Smooth muscle cell (in vitro differentiated cells): ENCODE data around the gene PLEKHA6. TPM values are rescaled to one million over a fixed set of nuclear protein-coding genes. Genes with fewer than 3 reads are reported as not detected.

ENCODE experiments used
- DNase-seq: peaks from one replicate; lab custom pipeline; 2025; ENCODE audit not compliant: unreplicated experiment; lab: John Stamatoyannopoulos, UW
- H2AFZ ChIP-seq: fragments of 200-600 bp; sonication (generic); 2 replicates; pipeline ENCODE4 v1.6.0; 2016; ENCODE audit warnings: antibody characterized with exemption, low read depth, mild to moderate bottlenecking
- H3F3A ChIP-seq: fragments of 200-600 bp; sonication (generic); 2 replicates; pipeline ENCODE4 v1.6.0; 2017; ENCODE audit warnings: antibody characterized with exemption, low read depth
- H3K27ac ChIP-seq: fragments of 200-600 bp; sonication (generic); 2 replicates; pipeline ENCODE4 v1.5.1; 2016; ENCODE audit warnings: low read depth, mild to moderate bottlenecking
- H3K27me3 ChIP-seq: fragments of 200-600 bp; sonication (generic); 2 replicates; pipeline ENCODE4 v1.6.1; 2016; ENCODE audit warnings: low read depth, mild to moderate bottlenecking
- H3K36me3 ChIP-seq: fragments of 200-600 bp; sonication (generic); 2 replicates; pipeline ENCODE4 v1.5.1; 2016; ENCODE audit warnings: low read depth
- H3K4me1 ChIP-seq: fragments of 200-600 bp; sonication (generic); 2 replicates; pipeline ENCODE4 v1.5.1; 2016; ENCODE audit warnings: low read depth
- H3K4me2 ChIP-seq: fragments of 200-600 bp; sonication (generic); 2 replicates; pipeline ENCODE4 v1.6.0; 2016; ENCODE audit warnings: mild to moderate bottlenecking
- H3K4me3 ChIP-seq: fragments of 200-600 bp; sonication (generic); 2 replicates; pipeline ENCODE4 v1.5.1; 2016; ENCODE audit warnings: mild to moderate bottlenecking
- H3K79me2 ChIP-seq: fragments of 200-600 bp; sonication (generic); 2 replicates; pipeline ENCODE4 v1.6.0; 2016; ENCODE audit warnings: low read depth, mild to moderate bottlenecking
- H3K9ac ChIP-seq: fragments of 200-600 bp; sonication (generic); 2 replicates; pipeline ENCODE4 v1.6.0; 2016; ENCODE audit warnings: low read depth
- H3K9me3 ChIP-seq: fragments of 200-600 bp; sonication (generic); replicated peaks from 2 replicates; pipeline ENCODE4 v1.5.1; 2016; ENCODE audit warnings: low read depth
- H4K20me1 ChIP-seq: fragments of 200-600 bp; sonication (generic); 2 replicates; pipeline ENCODE4 v1.6.0; 2016; ENCODE audit warnings: low read depth
- WGBS: methylation state at CpG from one replicate; pipeline ENCODE4 v1.1.7; 2016; ENCODE audit warnings: low lambda C conversion rate; 5-methylcytosine and 5-hydroxymethylcytosine counted together
- polyA plus RNA-seq: library from polyadenylated mRNA; unstranded; fragments of >200 nt; fragmentation: Nextera tagmentation; extraction: Ambion mirVana; gene quantifications from 2 replicates; pipeline ENCODE4 v1.2.1, GENCODE V29; 2016
- total RNA-seq: library from RNA; depleted of rRNA; stranded (reverse); fragments of >200 nt; gene quantifications from 2 replicates; pipeline ENCODE4 v1.2.3, GENCODE V29; 2014
- TF ChIP-seq, protein P1 (sequence below): fragments of 200-600 bp; sonication (generic); IDR thresholded peaks from 2 replicates; pipeline ENCODE4 v1.5.1; 2017; ENCODE audit warnings: borderline replicate concordance, mild to moderate bottlenecking, antibody characterized with exemption; ENCODE audit not compliant: insufficient read depth, poor library complexity, severe bottlenecking

The PLEKHA6 gene
- total and polyA plus RNA-seq, 2 experiments from 2014 or later = 0.45 to 0.85 TPM

DNA sequence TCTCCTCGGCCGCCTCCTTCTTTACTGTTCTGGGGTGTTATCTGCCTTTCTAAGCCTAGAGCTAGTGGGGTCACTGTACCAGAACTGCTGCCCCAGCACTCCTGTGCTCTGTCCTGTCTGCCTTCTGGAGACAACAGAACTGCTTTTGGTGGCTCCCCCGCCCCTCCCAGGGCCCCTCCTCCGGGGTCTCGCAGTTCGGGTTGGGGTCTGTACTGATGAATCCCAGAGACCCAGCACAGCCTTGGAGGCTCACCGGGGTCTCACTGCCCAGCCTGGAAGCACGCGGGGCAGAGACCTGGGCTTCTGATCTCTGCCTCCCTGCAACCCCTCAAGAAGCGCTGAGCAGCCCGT, 3.2 kb upstream of the PLEKHA6 start:
- no peaks in the 10 kb centered on the region for H3K79me2 ChIP-seq

DNA sequence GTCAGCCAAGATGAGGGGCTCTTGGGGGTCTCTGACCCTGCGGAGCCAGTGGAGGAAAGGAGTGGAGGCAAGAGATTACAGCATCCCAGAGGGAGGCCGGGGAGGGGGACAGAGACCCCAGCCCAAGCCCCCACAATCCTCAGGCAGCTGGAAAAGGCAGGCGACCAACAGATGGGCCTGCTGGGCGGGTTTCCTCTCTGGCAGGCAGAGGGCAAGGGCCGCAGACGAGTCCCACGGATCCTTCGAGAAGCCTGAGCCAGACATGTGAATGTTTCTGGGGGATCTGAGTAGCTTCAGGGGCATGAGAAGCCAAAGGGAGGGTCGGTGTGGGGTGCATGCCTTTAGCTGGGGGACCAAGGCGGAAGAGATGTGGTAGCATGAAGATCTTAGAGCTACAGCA, 2.1 kb upstream of the PLEKHA6 start:
- Histone ChIP-seq H3K27ac (no peak overlapping the region), H3K4me2 (no peak overlapping the region), H3K9me3 (no peaks in the 10 kb centered on the region), H3K79me2 (no peaks in the 10 kb centered on the region), H3K9ac (no peak overlapping the region), H2AFZ (no peak overlapping the region), H3K4me3 (no peak overlapping the region), H3K36me3 (no peaks in the 10 kb centered on the region), H3F3A (no peaks in the 10 kb centered on the region), H3K27me3 (peaks cover 6% of the 10 kb centered on the region), H4K20me1 (no peaks in the 10 kb centered on the region), H3K4me1 (peaks cover 22% of the 10 kb centered on the region)
- no peak for DNase-seq
- TF ChIP-seq, protein P1, sequence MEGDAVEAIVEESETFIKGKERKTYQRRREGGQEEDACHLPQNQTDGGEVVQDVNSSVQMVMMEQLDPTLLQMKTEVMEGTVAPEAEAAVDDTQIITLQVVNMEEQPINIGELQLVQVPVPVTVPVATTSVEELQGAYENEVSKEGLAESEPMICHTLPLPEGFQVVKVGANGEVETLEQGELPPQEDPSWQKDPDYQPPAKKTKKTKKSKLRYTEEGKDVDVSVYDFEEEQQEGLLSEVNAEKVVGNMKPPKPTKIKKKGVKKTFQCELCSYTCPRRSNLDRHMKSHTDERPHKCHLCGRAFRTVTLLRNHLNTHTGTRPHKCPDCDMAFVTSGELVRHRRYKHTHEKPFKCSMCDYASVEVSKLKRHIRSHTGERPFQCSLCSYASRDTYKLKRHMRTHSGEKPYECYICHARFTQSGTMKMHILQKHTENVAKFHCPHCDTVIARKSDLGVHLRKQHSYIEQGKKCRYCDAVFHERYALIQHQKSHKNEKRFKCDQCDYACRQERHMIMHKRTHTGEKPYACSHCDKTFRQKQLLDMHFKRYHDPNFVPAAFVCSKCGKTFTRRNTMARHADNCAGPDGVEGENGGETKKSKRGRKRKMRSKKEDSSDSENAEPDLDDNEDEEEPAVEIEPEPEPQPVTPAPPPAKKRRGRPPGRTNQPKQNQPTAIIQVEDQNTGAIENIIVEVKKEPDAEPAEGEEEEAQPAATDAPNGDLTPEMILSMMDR = no peak
- WGBS = 95% methylated on average over 10 of the region's 10 CpGs

More for the DNA sequence above, 3.2 kb upstream of the PLEKHA6 start:
- Histone ChIP-seq H3K4me2 (peak overlapping the region; percentile 89), H3K9me3 (no peaks in the 10 kb centered on the region), H3K27ac (no peak overlapping the region), H4K20me1 (no peaks in the 10 kb centered on the region), H3K4me3 (peak overlapping the region; percentile 56), H2AFZ (peak overlapping the region; percentile 91), H3K27me3 (peaks cover 6% of the 10 kb centered on the region), H3K9ac (peak overlapping the region; percentile 43), H3K4me1 (peaks cover 17% of the 10 kb centered on the region), H3F3A (no peaks in the 10 kb centered on the region), H3K36me3 (no peaks in the 10 kb centered on the region)
- no peak for DNase-seq
- TF ChIP-seq, protein P1 = no peak
- WGBS = 59% methylated on average over 11 of the region's 11 CpGs

DNA sequence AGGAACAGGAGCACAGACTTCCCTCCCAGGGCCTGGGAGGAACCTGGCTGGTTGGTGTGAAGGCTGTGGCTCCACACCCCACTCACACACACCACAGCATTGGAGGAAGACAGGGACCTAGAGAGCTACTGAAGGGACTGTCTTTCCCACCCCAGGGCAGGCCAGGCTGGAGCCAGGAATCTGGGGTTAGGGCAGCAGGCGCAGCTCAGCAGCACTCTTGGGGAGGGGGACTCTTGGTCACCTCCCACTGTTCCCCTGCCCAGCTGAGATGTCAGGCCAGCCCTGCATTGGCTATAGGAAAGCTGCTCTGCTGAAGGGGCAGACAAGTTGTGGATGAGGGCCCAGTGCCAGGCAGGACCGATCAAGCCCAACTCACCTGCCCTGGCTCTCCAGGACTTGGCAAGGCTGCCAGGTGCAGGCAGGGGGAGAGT, 1.6 kb upstream of the PLEKHA6 start:
- Histone ChIP-seq H3K27me3 (peaks cover 6% of the 10 kb centered on the region), H3F3A (no peaks in the 10 kb centered on the region), H3K79me2 (no peaks in the 10 kb centered on the region), H3K4me3 (no peak overlapping the region), H3K9ac (no peak overlapping the region), H3K4me1 (peaks cover 22% of the 10 kb centered on the region), H3K27ac (no peak overlapping the region), H4K20me1 (no peaks in the 10 kb centered on the region), H3K36me3 (no peaks in the 10 kb centered on the region), H3K9me3 (no peaks in the 10 kb centered on the region), H2AFZ (no peak overlapping the region), H3K4me2 (no peak overlapping the region)
- TF ChIP-seq, protein P1 = no peak
- no peak for DNase-seq
- WGBS = 94% methylated on average over 2 of the region's 2 CpGs

DNA sequence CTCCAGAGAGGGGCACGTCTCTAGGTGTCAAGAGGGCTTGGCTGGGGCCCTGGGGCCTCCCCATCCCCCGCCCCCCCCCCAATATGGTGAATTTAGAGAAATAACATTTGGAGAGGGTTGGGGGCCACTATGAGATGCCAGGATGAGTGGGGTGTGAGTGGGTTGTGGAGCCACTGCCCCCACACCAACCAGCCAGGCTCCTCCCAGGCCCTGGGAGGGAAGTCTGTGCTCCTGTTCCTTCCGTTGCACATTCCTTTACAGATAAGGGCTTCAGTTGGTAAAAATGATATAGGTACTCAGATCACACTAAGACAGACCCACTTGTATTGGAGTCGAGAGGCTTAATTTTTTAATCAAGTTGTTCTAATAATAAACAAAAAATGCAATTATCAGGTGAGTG, 585 bp upstream of the PLEKHA6 start:
- DNase-seq = no peak
- H3K36me3 ChIP-seq = no peaks in the 10 kb centered on the region
- H3K4me2 ChIP-seq = no peak overlapping the region
- WGBS = 60% methylated on average over 4 of the region's 4 CpGs
- H3K9ac ChIP-seq = no peak overlapping the region
- H3K27me3 ChIP-seq = peaks cover 3% of the 10 kb centered on the region
- H3F3A ChIP-seq = no peaks in the 10 kb centered on the region
- H3K4me3 ChIP-seq = no peak overlapping the region
- H4K20me1 ChIP-seq = no peaks in the 10 kb centered on the region
- H3K27ac ChIP-seq = no peak overlapping the region
- H2AFZ ChIP-seq = no peak overlapping the region
- peaks cover 22% of the 10 kb centered on the region for H3K4me1 ChIP-seq
- H3K79me2 ChIP-seq = no peaks in the 10 kb centered on the region
- TF ChIP-seq, protein P1 = no peak
- no peaks in the 10 kb centered on the region for H3K9me3 ChIP-seq
